B cell (primary cell): ENCODE data around the gene SYT4. TPM values are rescaled to one million over a fixed set of nuclear protein-coding genes. Genes with fewer than 3 reads are reported as not detected.
"Not testable (repeated sequence)": the region's sequence is repeated elsewhere in the genome, so short reads cannot be mapped to it uniquely, and the experiment has no call there.

Experiments
- ATAC-seq: fragments of 200-7000 bp; cut with Tn5 transposase; one replicate; pipeline ENCODE4 v1.10.0; 2021; ENCODE audit warnings: low read depth, mild to moderate bottlenecking, moderate number of reproducible peaks, moderate library complexity
- CTCF ChIA-PET: fragments of 350-600 bp; sonication (Branson Sonifier 250); formaldehyde crosslinking; loops from one replicate; lab custom pipeline; 2021; ENCODE audit warnings: antibody characterized with exemption, inconsistent platforms; lab: Charles Lee
- POLR2A ChIA-PET: fragments of 350-600 bp; sonication (Branson Sonifier 250); formaldehyde crosslinking; loops from one replicate; lab custom pipeline; 2021; ENCODE audit warnings: antibody characterized with exemption; lab: Charles Lee
- DNase-seq: peaks from one replicate; pipeline ENCODE4 v3.0.0; 2013
- H2AFZ ChIP-seq: 2 replicates; pipeline ENCODE4 v1.6.1; 2012; ENCODE audit warnings: mild to moderate bottlenecking, low read depth, low read length; ENCODE audit not compliant: insufficient read depth, poor library complexity, severe bottlenecking
- H3K27ac ChIP-seq, 2 donors: 1 replicate in 1 of 2; 2 replicates in 1 of 2; pipeline ENCODE4 v1.5.1; 2012 to 2013; ENCODE audit warnings: low read length in 2 of 2, mild to moderate bottlenecking in 2 of 2, moderate library complexity in 1 of 2
- H3K27me3 ChIP-seq, 4 experiments: fragments of 200-600 bp in 1 of 4; sonication (generic) in 1 of 4; replicated peaks in 1 of 4; 1 replicate in 2 of 4; 2 replicates in 2 of 4; pipeline versions ENCODE4 v1.6.1 to v1.7.0; 2013 to 2016; ENCODE audit warnings: low read length in 3 of 4, mild to moderate bottlenecking in 2 of 4, mixed read lengths in 1 of 4, moderate library complexity in 1 of 4; ENCODE audit not compliant: insufficient read depth in 4 of 4, control insufficient read depth in 3 of 4; ENCODE audit errors: control extremely low read depth in 1 of 4
- H3K36me3 ChIP-seq, 2 experiments: replicated peaks in 1 of 2; 1 replicate in 1 of 2; 2 replicates in 1 of 2; pipeline versions ENCODE4 v1.6.1 to v1.7.1; 2013; ENCODE audit warnings: low read length in 1 of 2; ENCODE audit not compliant: insufficient read depth in 2 of 2, control insufficient read depth in 1 of 2; ENCODE audit errors: control extremely low read depth in 1 of 2, extremely low read depth in 1 of 2
- H3K4me1 ChIP-seq, 2 donors: fragments of 200-600 bp in 1 of 2; sonication (generic) in 1 of 2; 1 replicate in 1 of 2; 2 replicates in 1 of 2; pipeline versions ENCODE4 v1.5.1 to v1.6.1; 2013 to 2017; ENCODE audit warnings: low read length in 2 of 2; ENCODE audit not compliant: control insufficient read depth in 2 of 2, insufficient read depth in 2 of 2
- H3K4me2 ChIP-seq: replicated peaks from 2 replicates; pipeline ENCODE3; 2012; ENCODE audit warnings: mild to moderate bottlenecking, low read depth, low read length; ENCODE audit not compliant: poor library complexity, severe bottlenecking
- H3K4me3 ChIP-seq, 5 experiments: fragments of 200-600 bp in 1 of 5; sonication (generic) in 1 of 5; 1 replicate in 3 of 5; 2 replicates in 2 of 5; pipeline versions ENCODE4 v1.5.1 to v1.7.0; 2011 to 2016; ENCODE audit warnings: low read length in 4 of 5, mild to moderate bottlenecking in 4 of 5, low read depth in 2 of 5, control low read depth in 1 of 5, moderate library complexity in 1 of 5; ENCODE audit not compliant: insufficient read depth in 1 of 5; ENCODE audit errors: control extremely low read depth in 1 of 5, extremely low read depth in 1 of 5
- H3K79me2 ChIP-seq: fragments of 200-600 bp; sonication (generic); one replicate; pipeline ENCODE4 v1.6.0; 2016; ENCODE audit warnings: low read length; ENCODE audit not compliant: control insufficient read depth, insufficient read depth
- H3K9ac ChIP-seq: fragments of 200-600 bp; sonication (generic); 2 replicates; pipeline ENCODE4 v1.6.1; 2017; ENCODE audit warnings: mild to moderate bottlenecking, low read length, moderate library complexity
- H3K9me3 ChIP-seq, 3 donors: one replicate each; pipeline versions ENCODE4 v1.6.1 to v1.7.1; 2013; ENCODE audit warnings: low read length in 2 of 3; ENCODE audit not compliant: control insufficient read depth in 2 of 3, insufficient read depth in 1 of 3; ENCODE audit errors: control extremely low read depth in 1 of 3
- H4K20me1 ChIP-seq: 2 replicates; pipeline ENCODE4 v1.6.0; 2012; ENCODE audit warnings: mild to moderate bottlenecking, low read length; ENCODE audit not compliant: insufficient read depth, control insufficient read depth, poor library complexity, severe bottlenecking
- H3K27ac Mint-ChIP-seq: one replicate; pipeline ENCODE4 v1.8.0; 2021; ENCODE audit warnings: mixed read lengths
- H3K27me3 Mint-ChIP-seq: one replicate; pipeline ENCODE4 v1.8.0; 2021; ENCODE audit warnings: mixed read lengths
- H3K4me1 Mint-ChIP-seq: one replicate; pipeline ENCODE4 v1.8.0; 2021; ENCODE audit warnings: mixed read lengths
- H3K4me3 Mint-ChIP-seq: one replicate; pipeline ENCODE4 v1.8.0; 2021; ENCODE audit warnings: mixed read lengths
- H3K9me3 Mint-ChIP-seq: one replicate; pipeline ENCODE4 v1.8.0; 2022; ENCODE audit warnings: mixed read lengths; ENCODE audit not compliant: insufficient read depth
- EZH2 ChIP-seq: IDR thresholded peaks from 2 replicates; pipeline ENCODE4 v1.6.1; 2012; ENCODE audit warnings: borderline replicate concordance, low read depth, mild to moderate bottlenecking, moderate library complexity, low read length; ENCODE audit not compliant: insufficient read depth, poor library complexity, severe bottlenecking
- WGBS: methylation state at CpG from one replicate; pipeline ENCODE4 v1.1.5; 2013; ENCODE audit warnings: missing lambda C conversion rate; ENCODE audit not compliant: insufficient coverage; 5-methylcytosine and 5-hydroxymethylcytosine counted together
- intact Hi-C: fragments of 100-400 bp; cut with micrococcal nuclease; formaldehyde crosslinking; loops from one replicate; pipeline ENCODE4 v1.10.0; 2022
- polyA plus RNA-seq: library from polyadenylated mRNA; depleted of rRNA; stranded (reverse); fragments of >200 nt; gene quantifications from 2 replicates; pipeline ENCODE4 v1.2.3, GENCODE V29; 2012
- total RNA-seq, 2 donors: library from RNA; stranded (reverse); fragments of 120-200 nt in 1 of 2; gene quantifications; 1 replicate in 1 of 2; 2 replicates in 1 of 2; pipeline versions ENCODE4 v1.2.3 to v1.2.4, GENCODE V29; 2013 to 2022
- TF ChIP-seq, protein P1 (sequence below): fragments of 200-600 bp; IDR thresholded peaks from one replicate; pipeline ENCODE4 v1.8.0; 2022; ENCODE audit warnings: antibody characterized with exemption, mild to moderate bottlenecking

The SYT4 gene
- total and polyA plus RNA-seq, 2 donors (not counting 1 experiment from before 2014, with no cell fraction given): not detected

DNA sequence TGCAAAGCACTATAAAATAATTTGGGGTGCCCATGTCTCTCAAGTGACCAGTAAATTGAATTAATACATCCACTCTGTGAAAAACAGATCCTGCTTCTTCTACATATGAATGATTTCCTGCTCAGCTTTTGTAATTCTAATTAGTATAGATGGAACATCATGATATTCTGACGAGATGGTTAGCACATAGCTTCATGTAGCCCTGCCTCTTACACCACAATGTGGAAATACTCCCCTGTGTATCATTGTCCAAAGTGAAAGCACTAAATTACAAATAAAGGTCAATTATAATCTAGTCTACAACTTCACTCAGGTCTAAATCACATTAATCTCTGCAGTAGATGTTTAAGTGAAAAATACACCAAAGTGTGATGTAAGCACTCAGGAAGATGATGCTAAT is 32.9 kb upstream of the SYT4 start:
- Histone ChIP-seq H3K36me3 (no peaks in the 10 kb centered on the region), H3K4me1 (no peaks in the 10 kb centered on the region), H3K4me3 (no peak overlapping the region), H3K9me3 (no peaks in the 10 kb centered on the region), H3K9ac (no peak overlapping the region), H2AFZ (no peak overlapping the region), H4K20me1 (no peaks in the 10 kb centered on the region), H3K79me2 (no peaks in the 10 kb centered on the region), H3K4me2 (no peak overlapping the region), H3K27me3 (no peaks in the 10 kb centered on the region), H3K27ac (no peak overlapping the region)
- peaks cover 2% of the 10 kb centered on the region for H3K9me3 Mint-ChIP-seq
- no peaks in the 10 kb centered on the region for H3K4me1 Mint-ChIP-seq
- WGBS: no CpG with 5 or more reads among the region's 1 CpG
- ATAC-seq: no peak
- DNase-seq: no peak
- ChIA-PET CTCF (no interaction called here), POLR2A (no interaction called here)
- H3K27ac Mint-ChIP-seq: no peak overlapping the region
- no peak overlapping the region for H3K4me3 Mint-ChIP-seq
- H3K27me3 Mint-ChIP-seq: no peaks in the 10 kb centered on the region
- no peak for TF ChIP-seq EZH2
- TF ChIP-seq, protein P1, sequence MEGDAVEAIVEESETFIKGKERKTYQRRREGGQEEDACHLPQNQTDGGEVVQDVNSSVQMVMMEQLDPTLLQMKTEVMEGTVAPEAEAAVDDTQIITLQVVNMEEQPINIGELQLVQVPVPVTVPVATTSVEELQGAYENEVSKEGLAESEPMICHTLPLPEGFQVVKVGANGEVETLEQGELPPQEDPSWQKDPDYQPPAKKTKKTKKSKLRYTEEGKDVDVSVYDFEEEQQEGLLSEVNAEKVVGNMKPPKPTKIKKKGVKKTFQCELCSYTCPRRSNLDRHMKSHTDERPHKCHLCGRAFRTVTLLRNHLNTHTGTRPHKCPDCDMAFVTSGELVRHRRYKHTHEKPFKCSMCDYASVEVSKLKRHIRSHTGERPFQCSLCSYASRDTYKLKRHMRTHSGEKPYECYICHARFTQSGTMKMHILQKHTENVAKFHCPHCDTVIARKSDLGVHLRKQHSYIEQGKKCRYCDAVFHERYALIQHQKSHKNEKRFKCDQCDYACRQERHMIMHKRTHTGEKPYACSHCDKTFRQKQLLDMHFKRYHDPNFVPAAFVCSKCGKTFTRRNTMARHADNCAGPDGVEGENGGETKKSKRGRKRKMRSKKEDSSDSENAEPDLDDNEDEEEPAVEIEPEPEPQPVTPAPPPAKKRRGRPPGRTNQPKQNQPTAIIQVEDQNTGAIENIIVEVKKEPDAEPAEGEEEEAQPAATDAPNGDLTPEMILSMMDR: no peak
- intact Hi-C loops: no loop called here

DNA sequence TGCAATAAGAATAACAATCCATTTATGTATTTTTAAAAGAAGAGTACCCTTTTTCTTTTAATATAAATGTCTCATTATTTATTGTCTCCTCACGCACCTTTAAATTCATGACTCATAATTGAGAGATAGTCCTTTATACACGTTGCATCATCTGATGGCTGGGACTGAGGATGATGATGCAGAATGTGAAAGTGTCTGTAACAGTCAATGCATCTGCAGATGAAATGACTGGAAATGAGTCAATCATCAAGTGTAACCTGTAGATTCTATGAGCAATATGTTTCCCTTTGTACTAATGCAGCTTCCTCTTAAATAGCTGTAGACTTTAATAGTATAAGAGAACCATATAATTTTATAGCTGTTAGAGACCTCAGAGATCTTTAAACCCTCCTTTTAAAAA is 26.1 kb upstream of the SYT4 start:
- no peak overlapping the region for H2AFZ ChIP-seq
- DNase-seq (no peak), ATAC-seq (no peak)
- H3K9me3 Mint-ChIP-seq: peaks cover 4% of the 10 kb centered on the region
- H3K4me3 Mint-ChIP-seq: no peak overlapping the region
- H4K20me1 ChIP-seq: no peaks in the 10 kb centered on the region
- intact Hi-C loops: no loop called here
- H3K36me3 ChIP-seq: no peaks in the 10 kb centered on the region
- H3K27ac ChIP-seq: no peak overlapping the region
- ChIA-PET CTCF (no interaction called here), POLR2A (no interaction called here)
- H3K79me2 ChIP-seq: no peaks in the 10 kb centered on the region
- H3K9ac ChIP-seq: no peak overlapping the region
- no peaks in the 10 kb centered on the region for H3K27me3 ChIP-seq
- no peak overlapping the region for H3K27ac Mint-ChIP-seq
- no peaks in the 10 kb centered on the region for H3K9me3 ChIP-seq
- H3K4me1 Mint-ChIP-seq: no peaks in the 10 kb centered on the region
- H3K4me1 ChIP-seq: no peaks in the 10 kb centered on the region
- no peak overlapping the region for H3K4me3 ChIP-seq
- no peak overlapping the region for H3K4me2 ChIP-seq
- H3K27me3 Mint-ChIP-seq: no peaks in the 10 kb centered on the region
- TF ChIP-seq EZH2: no peak
- TF ChIP-seq, protein P1: no peak
- WGBS: no CpG with 5 or more reads among the region's 2 CpGs

DNA sequence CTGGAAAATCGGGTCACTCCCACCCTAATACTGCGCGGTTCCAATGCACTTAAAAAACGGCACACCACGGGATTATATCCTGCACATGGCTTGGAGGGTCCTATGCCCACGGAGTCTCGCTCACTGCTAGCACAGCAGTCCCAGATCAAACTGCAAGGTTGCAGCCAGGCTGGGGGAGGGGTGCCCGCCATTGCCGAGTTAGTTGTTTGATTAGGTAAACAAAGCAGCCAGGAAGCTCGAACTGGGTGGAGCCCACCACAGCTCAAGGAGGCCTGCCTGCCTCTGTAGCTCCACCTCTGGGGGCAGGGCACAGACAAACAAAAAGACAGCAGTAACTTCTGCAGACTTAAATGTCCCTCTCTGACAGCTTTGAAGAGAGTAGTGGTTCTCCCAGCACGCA is 8.9 kb upstream of the SYT4 start:
- H3K27me3 Mint-ChIP-seq, H4K20me1 ChIP-seq, H3K9ac ChIP-seq, CTCF ChIA-PET, H3K79me2 ChIP-seq, H3K27ac ChIP-seq, DNase-seq, H3K9me3 Mint-ChIP-seq, H3K36me3 ChIP-seq, H3K4me1 ChIP-seq, H3K27me3 ChIP-seq, H3K4me2 ChIP-seq, H3K9me3 ChIP-seq, intact Hi-C loops, ATAC-seq, H3K4me3 Mint-ChIP-seq, POLR2A ChIA-PET, H3K27ac Mint-ChIP-seq, H3K4me3 ChIP-seq, H2AFZ ChIP-seq, H3K4me1 Mint-ChIP-seq: not testable (repeated sequence)
- WGBS: 82% methylated on average over 9 of the region's 11 CpGs
